Right atrium auricular region (tissue), 2 donors: ENCODE results near the gene C11orf24. TPM values are rescaled to one million over a fixed set of nuclear protein-coding genes. Genes with fewer than 3 reads are reported as not detected.
"Not testable (repeated sequence)": the region's sequence is repeated elsewhere in the genome, so short reads cannot be mapped to it uniquely, and the experiment has no call there.

Source experiments
- DNase-seq: peaks from one replicate; pipeline ENCODE4 v3.0.0-alpha.2; 2019; ENCODE audit warnings: low spot score
- H3K27ac ChIP-seq, 2 donors: fragments of 200-600 bp; sonication (generic); 1 replicate in 1 of 2; 2 replicates in 1 of 2; pipeline ENCODE4 v1.5.1; 2016 to 2019
- H3K27me3 ChIP-seq, 2 donors: fragments of 200-600 bp; sonication (generic); one replicate each; pipeline versions ENCODE4 v1.5.1 to v1.6.0; 2017 to 2019
- H3K36me3 ChIP-seq: fragments of 200-600 bp; sonication (generic); one replicate; pipeline ENCODE4 v1.5.1; 2016
- H3K4me1 ChIP-seq, 2 donors: fragments of 200-600 bp; sonication (generic); one replicate each; pipeline versions ENCODE4 v1.5.1 to v1.6.0; 2017 to 2019
- H3K4me3 ChIP-seq, 2 donors: fragments of 200-600 bp; sonication (generic); 1 replicate in 1 of 2; 2 replicates in 1 of 2; pipeline ENCODE4 v1.5.1; 2017 to 2019; ENCODE audit warnings: mild to moderate bottlenecking in 1 of 2, moderate library complexity in 1 of 2
- H3K9me3 ChIP-seq, 2 donors: fragments of 200-600 bp; sonication (generic); one replicate each; pipeline ENCODE4 v1.5.1; 2019
- CTCF ChIP-seq, 2 donors: fragments of 200-600 bp; sonication (generic); IDR thresholded peaks; one replicate each; pipeline ENCODE4 v1.5.1; 2019; ENCODE audit warnings: antibody characterized with exemption in 2 of 2
- total RNA-seq, 2 donors: library from RNA; depleted of rRNA; stranded (reverse); fragments of >200 nt; gene quantifications; one replicate each; pipeline ENCODE4 v1.1.0, GENCODE V29; 2016

Gene C11orf24
- total RNA-seq, 2 donors from 2014 or later: 20.4 to 21.3 TPM

- TF ChIP-seq CTCF (IDR thresholded peaks at IDR 0.05): no peak
- DNase-seq: no peak
Measured at GRCh38 chr11:68300076-68300830, 28.5 kb upstream of the C11orf24 start.

GRCh38 chr11:68299517-68299879 lies 27.7 kb upstream of the C11orf24 start:
- H3K27me3 ChIP-seq, H3K36me3 ChIP-seq, H3K4me3 ChIP-seq, H3K27ac ChIP-seq, DNase-seq, H3K9me3 ChIP-seq: not testable (repeated sequence)
- peaks cover 0 to 18% of the 10 kb centered on the region in 2 donors for H3K4me1 ChIP-seq

More at GRCh38 chr11:68300076-68300830, 28.5 kb upstream of the C11orf24 start:
- no peak overlapping the region for H3K4me3 ChIP-seq
- H3K27me3 ChIP-seq: no peaks in the 10 kb centered on the region
- peaks cover 0 to 18% of the 10 kb centered on the region in 2 donors for H3K4me1 ChIP-seq
- no peak overlapping the region for H3K27ac ChIP-seq
- H3K36me3 ChIP-seq: no peaks in the 10 kb centered on the region
- H3K9me3 ChIP-seq: no peaks in the 10 kb centered on the region

- no peak for TF ChIP-seq CTCF (IDR thresholded peaks at IDR 0.05)
- no peak for DNase-seq
- Histone ChIP-seq H3K27me3 (no peaks in the 10 kb centered on the region), H3K9me3 (no peaks in the 10 kb centered on the region), H3K27ac (no peak overlapping the region), H3K4me3 (no peak overlapping the region), H3K36me3 (no peaks in the 10 kb centered on the region), H3K4me1 (peaks cover 0 to 18% of the 10 kb centered on the region in 2 donors)
Measured at GRCh38 chr11:68298659-68299516, 27.1 kb upstream of the C11orf24 start.

- Histone ChIP-seq H3K36me3 (no peaks in the 10 kb centered on the region), H3K27ac (no peak overlapping the region), H3K27me3 (no peaks in the 10 kb centered on the region), H3K9me3 (no peaks in the 10 kb centered on the region), H3K4me3 (peak overlapping the region in 1 of 2 donors; percentile 24), H3K4me1 (peaks cover 0 to 18% of the 10 kb centered on the region in 2 donors)
- DNase-seq: peak; percentile 85
- TF ChIP-seq CTCF (IDR thresholded peaks at IDR 0.05): peak; percentile 98 to 100
Measured at GRCh38 chr11:68297812-68298658, 26.3 kb upstream of the C11orf24 start.

GRCh38 chr11:68297494-68297811 lies 25.7 kb upstream of the C11orf24 start:
- Histone ChIP-seq H3K4me3 (peak overlapping the region in 1 of 2 donors; percentile 24), H3K36me3 (no peaks in the 10 kb centered on the region), H3K9me3 (no peaks in the 10 kb centered on the region), H3K27ac (no peak overlapping the region), H3K4me1 (peaks cover 0 to 18% of the 10 kb centered on the region in 2 donors), H3K27me3 (no peaks in the 10 kb centered on the region)
- TF ChIP-seq CTCF (IDR thresholded peaks at IDR 0.05): no peak
- no peak for DNase-seq

- Histone ChIP-seq H3K36me3 (no peaks in the 10 kb centered on the region), H3K4me3 (no peak overlapping the region), H3K9me3 (no peaks in the 10 kb centered on the region), H3K4me1 (peaks cover 0 to 18% of the 10 kb centered on the region in 2 donors), H3K27me3 (no peaks in the 10 kb centered on the region), H3K27ac (no peak overlapping the region)
- no peak for DNase-seq
- no peak for TF ChIP-seq CTCF (IDR thresholded peaks at IDR 0.05)
Measured at GRCh38 chr11:68297052-68297378, 25.2 kb upstream of the C11orf24 start.
